Cardiac septum (tissue), 1 donor: ENCODE results near the gene S1PR4. TPM values are rescaled to one million over a fixed set of nuclear protein-coding genes. Genes with fewer than 3 reads are reported as not detected.
"Not testable (repeated sequence)": the region's sequence is repeated elsewhere in the genome, so short reads cannot be mapped to it uniquely, and the experiment has no call there.

Experiments
- DNase-seq: peaks from one replicate; pipeline ENCODE4 v3.0.0-alpha.2; 2020; ENCODE audit warnings: low spot score
- intact Hi-C: fragments of 100-400 bp; cut with DNase I; formaldehyde crosslinking; loops from one replicate; pipeline ENCODE4 v1.14.0; 2022
- total RNA-seq: library from RNA; stranded (reverse); fragmentation: NEBNext Ultra II Directional; extraction: Animal tissue kit (Norgen Biotek cat#: 25700); gene quantifications from one replicate; pipeline ENCODE4 v1.2.1, GENCODE V29; 2021
- donor health status: DM: no; HTN: no; CAD: no.

The S1PR4 gene
- total RNA-seq, 1 donor from 2014 or later, result 1.2 TPM

- intact Hi-C loops, result no loop called here
- DNase-seq, result no peak
Measured at GRCh38 chr19:3207461-3208242, 29.1 kb downstream of the S1PR4 start.

GRCh38 chr19:3208317-3209207 is 30.0 kb downstream of the S1PR4 start:
- DNase-seq, result no peak
- intact Hi-C loops, result no loop called here

- intact Hi-C loops, result no loop called here
- DNase-seq, result peak; percentile 88
Measured at GRCh38 chr19:3210347-3211017, 31.9 kb downstream of the S1PR4 start.

- DNase-seq, result no peak
- intact Hi-C loops, result no loop called here
Measured at GRCh38 chr19:3211191-3211590, 32.6 kb downstream of the S1PR4 start.

GRCh38 chr19:3213159-3213558 is 34.6 kb downstream of the S1PR4 start:
- intact Hi-C loops, result no loop called here
- DNase-seq, result no peak

GRCh38 chr19:3216874-3217273 is 38.3 kb downstream of the S1PR4 start:
- no peak for DNase-seq
- intact Hi-C loops, result no loop called here

GRCh38 chr19:3220576-3220975 is 42.0 kb downstream of the S1PR4 start:
- intact Hi-C loops, result no loop called here
- no peak for DNase-seq

GRCh38 chr19:3221576-3221975 is 43.0 kb downstream of the S1PR4 start:
- intact Hi-C loops, result not testable (repeated sequence)

GRCh38 chr19:3222709-3223108 is 44.1 kb downstream of the S1PR4 start:
- DNase-seq, result no peak
- intact Hi-C loops, result no loop called here

More at GRCh38 chr19:3221576-3221975, 43.0 kb downstream of the S1PR4 start:
- not testable (repeated sequence) for DNase-seq

GRCh38 chr19:3224346-3225168 is 46.0 kb downstream of the S1PR4 start, which contains the start of gene CELF5:
Gene CELF5, plus strand, starts transcription at chr19:3224661. Its CDS starts 79 bp downstream, at chr19:3224740.
- intact Hi-C loops, result no loop called here
- DNase-seq, result no peak

- DNase-seq, result no peak
Measured at GRCh38 chr19:3225169-3225485, 46.6 kb downstream of the S1PR4 start.

GRCh38 chr19:3225677-3226093 is 47.1 kb downstream of the S1PR4 start:
- intact Hi-C loops, result no loop called here

More at GRCh38 chr19:3225169-3225485, 46.6 kb downstream of the S1PR4 start:
- intact Hi-C loops, result no loop called here

GRCh38 chr19:3227054-3227626 is 48.6 kb downstream of the S1PR4 start:
- intact Hi-C loops, result no loop called here
- DNase-seq, result no peak

More at GRCh38 chr19:3225677-3226093, 47.1 kb downstream of the S1PR4 start:
- DNase-seq, result no peak

GRCh38 chr19:3229346-3229743 is 50.8 kb downstream of the S1PR4 start:
- DNase-seq, result no peak
- intact Hi-C loops, result no loop called here

Other genes starting within 250 kb of the S1PR4 start
- 2.0 TPM for gene ZNF77, start 233.8 kb upstream of the S1PR4 start, total RNA-seq
- 1.0 TPM for gene TLE6, start 201.2 kb upstream of the S1PR4 start, total RNA-seq
- gene TLE2, start 149.5 kb upstream of the S1PR4 start, total RNA-seq, result 48.0 TPM
- 804 TPM for gene TLE5, start 116.3 kb upstream of the S1PR4 start, total RNA-seq
- gene GNA11, start 84.4 kb upstream of the S1PR4 start, total RNA-seq, result 60.9 TPM
- gene GNA15, start 42.7 kb upstream of the S1PR4 start, total RNA-seq, result 1.9 TPM
- gene NCLN, start 7.2 kb downstream of the S1PR4 start, total RNA-seq, result 19.0 TPM
- gene CELF5, start 45.9 kb downstream of the S1PR4 start, total RNA-seq, result not detected
- 178 TPM for gene NFIC, start 187.8 kb downstream of the S1PR4 start, total RNA-seq